ENCODE data around the gene IGFBP1.

Gene IGFBP1

GRCh38 chr7:45865594-45866410 lies 22.5 kb upstream of the IGFBP1 start:
- Histone ChIP-seq H3K4me3 (ENCODE audit: low read length in 2 of 2) (no peak overlapping the region), H3K27me3 (ENCODE audit: control insufficient read depth in 1 of 2, insufficient read depth in 2 of 2, low read length in 2 of 2) (peaks cover 0 to 2% of the 10 kb centered on the region in 2 donors), H3K9ac (ENCODE audit: low read length in 2 of 2) (no peak overlapping the region)

GRCh38 chr7:45867471-45867870 lies 20.8 kb upstream of the IGFBP1 start:
- Histone ChIP-seq H3K4me3 (ENCODE audit: low read length in 2 of 2) (no peak overlapping the region), H3K36me3 (ENCODE audit: control insufficient read depth in 2 of 2, insufficient read depth in 2 of 2, low read length in 2 of 2) (no peaks in the 10 kb centered on the region), H3K4me1 (ENCODE audit: control insufficient read depth, insufficient read depth, low read length) (no peaks in the 10 kb centered on the region), H3K9ac (ENCODE audit: low read length in 2 of 2) (no peak overlapping the region), H3K27me3 (ENCODE audit: control insufficient read depth in 1 of 2, insufficient read depth in 2 of 2, low read length in 2 of 2) (no peaks in the 10 kb centered on the region), H3K9me3 (ENCODE audit: control insufficient read depth in 2 of 2, low read length in 2 of 2) (peaks cover 3 to 4% of the 10 kb centered on the region in 2 donors), H3K27ac (ENCODE audit: low read length) (no peak overlapping the region)

More at GRCh38 chr7:45865594-45866410, 22.5 kb upstream of the IGFBP1 start:
- H3K9me3 ChIP-seq (ENCODE audit: control insufficient read depth in 2 of 2, low read length in 2 of 2): peaks cover 3 to 4% of the 10 kb centered on the region in 2 donors
- H3K36me3 ChIP-seq (ENCODE audit: control insufficient read depth in 2 of 2, insufficient read depth in 2 of 2, low read length in 2 of 2): no peaks in the 10 kb centered on the region
- no peak overlapping the region for H3K27ac ChIP-seq (ENCODE audit: low read length)
- H3K4me1 ChIP-seq (ENCODE audit: control insufficient read depth, insufficient read depth, low read length): no peaks in the 10 kb centered on the region

GRCh38 chr7:45869426-45869825 lies 18.9 kb upstream of the IGFBP1 start:
- H3K4me3 ChIP-seq (ENCODE audit: low read length in 2 of 2): no peak overlapping the region
- no peaks in the 10 kb centered on the region for H3K4me1 ChIP-seq (ENCODE audit: control insufficient read depth, insufficient read depth, low read length)
- H3K27me3 ChIP-seq (ENCODE audit: control insufficient read depth in 1 of 2, insufficient read depth in 2 of 2, low read length in 2 of 2): no peaks in the 10 kb centered on the region
- peaks cover 3 to 4% of the 10 kb centered on the region in 2 donors for H3K9me3 ChIP-seq (ENCODE audit: control insufficient read depth in 2 of 2, low read length in 2 of 2)
- H3K9ac ChIP-seq (ENCODE audit: low read length in 2 of 2): no peak overlapping the region
- no peaks in the 10 kb centered on the region for H3K36me3 ChIP-seq (ENCODE audit: control insufficient read depth in 2 of 2, insufficient read depth in 2 of 2, low read length in 2 of 2)
- no peak overlapping the region for H3K27ac ChIP-seq (ENCODE audit: low read length)

GRCh38 chr7:45872116-45873034 lies 15.9 kb upstream of the IGFBP1 start:
- Histone ChIP-seq H3K9me3 (ENCODE audit: control insufficient read depth in 2 of 2, low read length in 2 of 2) (peaks cover 3 to 4% of the 10 kb centered on the region in 2 donors), H3K4me1 (ENCODE audit: control insufficient read depth, insufficient read depth, low read length) (no peaks in the 10 kb centered on the region), H3K36me3 (ENCODE audit: control insufficient read depth in 2 of 2, insufficient read depth in 2 of 2, low read length in 2 of 2) (no peaks in the 10 kb centered on the region), H3K4me3 (ENCODE audit: low read length in 2 of 2) (no peak overlapping the region), H3K9ac (ENCODE audit: low read length in 2 of 2) (no peak overlapping the region), H3K27me3 (ENCODE audit: control insufficient read depth in 1 of 2, insufficient read depth in 2 of 2, low read length in 2 of 2) (no peaks in the 10 kb centered on the region), H3K27ac (ENCODE audit: low read length) (no peak overlapping the region)

- H3K4me1 ChIP-seq (ENCODE audit: control insufficient read depth, insufficient read depth, low read length): no peaks in the 10 kb centered on the region
- H3K27ac ChIP-seq (ENCODE audit: low read length): no peak within 1 kb of the TSS
- H3K27me3 ChIP-seq (ENCODE audit: control insufficient read depth in 1 of 2, insufficient read depth in 2 of 2, low read length in 2 of 2): no peaks in the 10 kb centered on the region
These were observed 15.3 kb upstream of the IGFBP1 start, which contains the start of gene CCDC201 for GRCh38 chr7:45873035-45873354. Gene CCDC201, minus strand, starts transcription at chr7:45873082. Its CDS starts 75 bp downstream, at chr7:45873007.

GRCh38 chr7:45873355-45873754 lies 14.9 kb upstream of the IGFBP1 start:
- no peaks in the 10 kb centered on the region for H3K27me3 ChIP-seq (ENCODE audit: control insufficient read depth in 1 of 2, insufficient read depth in 2 of 2, low read length in 2 of 2)
- H3K4me3 ChIP-seq (ENCODE audit: low read length in 2 of 2): no peak overlapping the region
- peaks cover 0 to 6% of the 10 kb centered on the region in 2 donors for H3K9me3 ChIP-seq (ENCODE audit: control insufficient read depth in 2 of 2, low read length in 2 of 2)
- no peaks in the 10 kb centered on the region for H3K36me3 ChIP-seq (ENCODE audit: control insufficient read depth in 2 of 2, insufficient read depth in 2 of 2, low read length in 2 of 2)
- H3K4me1 ChIP-seq (ENCODE audit: control insufficient read depth, insufficient read depth, low read length): no peaks in the 10 kb centered on the region
- no peak overlapping the region for H3K9ac ChIP-seq (ENCODE audit: low read length in 2 of 2)
- H3K27ac ChIP-seq (ENCODE audit: low read length): no peak overlapping the region

More at GRCh38 chr7:45873035-45873354, 15.3 kb upstream of the IGFBP1 start, which contains the start of gene CCDC201:
- H3K36me3 ChIP-seq (ENCODE audit: control insufficient read depth in 2 of 2, insufficient read depth in 2 of 2, low read length in 2 of 2): no peaks in the 10 kb centered on the region
- H3K9me3 ChIP-seq (ENCODE audit: control insufficient read depth in 2 of 2, low read length in 2 of 2): peaks cover under 1 to 2% of the 10 kb centered on the region in 2 donors
- no peak within 1 kb of the TSS for H3K4me3 ChIP-seq (ENCODE audit: low read length in 2 of 2)
- no peak within 1 kb of the TSS for H3K9ac ChIP-seq (ENCODE audit: low read length in 2 of 2)

- H3K27ac ChIP-seq (ENCODE audit: low read length): no peak overlapping the region
- H3K27me3 ChIP-seq (ENCODE audit: control insufficient read depth in 1 of 2, insufficient read depth in 2 of 2, low read length in 2 of 2): no peaks in the 10 kb centered on the region
- H3K36me3 ChIP-seq (ENCODE audit: control insufficient read depth in 2 of 2, insufficient read depth in 2 of 2, low read length in 2 of 2): no peaks in the 10 kb centered on the region
- H3K9me3 ChIP-seq (ENCODE audit: control insufficient read depth in 2 of 2, low read length in 2 of 2): peaks cover 0 to 9% of the 10 kb centered on the region in 2 donors
- no peak overlapping the region for H3K9ac ChIP-seq (ENCODE audit: low read length in 2 of 2)
- H3K4me1 ChIP-seq (ENCODE audit: control insufficient read depth, insufficient read depth, low read length): no peaks in the 10 kb centered on the region
- no peak overlapping the region for H3K4me3 ChIP-seq (ENCODE audit: low read length in 2 of 2)
These were observed 13.7 kb upstream of the IGFBP1 start for GRCh38 chr7:45874408-45875131.

- Histone ChIP-seq H3K9ac (ENCODE audit: low read length in 2 of 2) (no peak overlapping the region), H3K27me3 (ENCODE audit: control insufficient read depth in 1 of 2, insufficient read depth in 2 of 2, low read length in 2 of 2) (no peaks in the 10 kb centered on the region), H3K4me3 (ENCODE audit: low read length in 2 of 2) (no peak overlapping the region), H3K27ac (ENCODE audit: low read length) (no peak overlapping the region), H3K4me1 (ENCODE audit: control insufficient read depth, insufficient read depth, low read length) (no peaks in the 10 kb centered on the region), H3K36me3 (ENCODE audit: control insufficient read depth in 2 of 2, insufficient read depth in 2 of 2, low read length in 2 of 2) (no peaks in the 10 kb centered on the region), H3K9me3 (ENCODE audit: control insufficient read depth in 2 of 2, low read length in 2 of 2) (peaks cover 0 to 9% of the 10 kb centered on the region in 2 donors)
These were observed 11.8 kb upstream of the IGFBP1 start for GRCh38 chr7:45876519-45876918.

- Histone ChIP-seq H3K36me3 (ENCODE audit: control insufficient read depth in 2 of 2, insufficient read depth in 2 of 2, low read length in 2 of 2) (no peaks in the 10 kb centered on the region), H3K4me3 (ENCODE audit: low read length in 2 of 2) (no peak overlapping the region), H3K27me3 (ENCODE audit: control insufficient read depth in 1 of 2, insufficient read depth in 2 of 2, low read length in 2 of 2) (peaks cover 0 to 4% of the 10 kb centered on the region in 2 donors), H3K9ac (ENCODE audit: low read length in 2 of 2) (no peak overlapping the region), H3K4me1 (ENCODE audit: control insufficient read depth, insufficient read depth, low read length) (no peaks in the 10 kb centered on the region), H3K27ac (ENCODE audit: low read length) (no peak overlapping the region), H3K9me3 (ENCODE audit: control insufficient read depth in 2 of 2, low read length in 2 of 2) (peaks cover 0 to 9% of the 10 kb centered on the region in 2 donors)
These were observed 9.7 kb upstream of the IGFBP1 start for GRCh38 chr7:45878457-45879144.

- Histone ChIP-seq H3K4me1 (ENCODE audit: control insufficient read depth, insufficient read depth, low read length) (no peaks in the 10 kb centered on the region), H3K36me3 (ENCODE audit: control insufficient read depth in 2 of 2, insufficient read depth in 2 of 2, low read length in 2 of 2) (no peaks in the 10 kb centered on the region), H3K4me3 (ENCODE audit: low read length in 2 of 2) (no peak overlapping the region), H3K27me3 (ENCODE audit: control insufficient read depth in 1 of 2, insufficient read depth in 2 of 2, low read length in 2 of 2) (peaks cover 0 to 13% of the 10 kb centered on the region in 2 donors), H3K9ac (ENCODE audit: low read length in 2 of 2) (no peak overlapping the region), H3K27ac (ENCODE audit: low read length) (no peak overlapping the region), H3K9me3 (ENCODE audit: control insufficient read depth in 2 of 2, low read length in 2 of 2) (peaks cover 0 to 9% of the 10 kb centered on the region in 2 donors)
These were observed 7.8 kb upstream of the IGFBP1 start for GRCh38 chr7:45880433-45880860.

All from stomach smooth muscle (tissue), 2 donors.